SK-N-SH treated with all-trans-retinoic acid at 6 μM for 48 hours (cell line): ENCODE measurements around the gene FAM124A.

Experiments
- ATAC-seq: fragments of 200-7000 bp; cut with Tn5 transposase; 3 replicates; pipeline ENCODE4 v1.9.1; 2020; ENCODE audit warnings: mild to moderate bottlenecking, moderate library complexity
- ARNTL ChIP-seq: fragments of 450-650 bp; formaldehyde crosslinking; IDR thresholded peaks from 2 replicates; pipeline ENCODE4 v1.5.0; 2020; ENCODE audit warnings: low read depth, mild to moderate bottlenecking, moderate library complexity, borderline replicate concordance
- CREB5 ChIP-seq: fragments of 250-450 bp; sonication (Bioruptor Pico); IDR thresholded peaks from 2 replicates; pipeline ENCODE4 v1.5.1; 2020; ENCODE audit warnings: low read depth, mild to moderate bottlenecking, moderate library complexity
- CSDC2 ChIP-seq: fragments of 250-450 bp; sonication (Bioruptor Pico); IDR thresholded peaks from 2 replicates; pipeline ENCODE4 v1.5.0; 2020; ENCODE audit warnings: mild to moderate bottlenecking, moderate library complexity
- GLIS3 ChIP-seq: fragments of 250-450 bp; sonication (Bioruptor Pico); IDR thresholded peaks from 2 replicates; pipeline ENCODE4 v1.5.0; 2020; ENCODE audit warnings: mild to moderate bottlenecking, moderate library complexity
- ISL1 ChIP-seq: fragments of 250-450 bp; sonication (Bioruptor Pico); IDR thresholded peaks from 2 replicates; pipeline ENCODE4 v2.1.2; 2022; ENCODE audit warnings: mild to moderate bottlenecking, moderate library complexity
- OSR1 ChIP-seq: fragments of 250-450 bp; sonication (Bioruptor Pico); IDR thresholded peaks from 2 replicates; pipeline ENCODE4 v1.8.0; 2022; ENCODE audit warnings: moderate library complexity, mild to moderate bottlenecking, inconsistent platforms
- PPARA ChIP-seq: fragments of 250-450 bp; sonication (Bioruptor Pico); IDR thresholded peaks from 2 replicates; pipeline ENCODE4 v1.5.0; 2020; ENCODE audit warnings: mild to moderate bottlenecking, borderline replicate concordance
- RARB ChIP-seq: fragments of 250-450 bp; sonication (Bioruptor Pico); IDR thresholded peaks from 2 replicates; pipeline ENCODE4 v1.8.0; 2021; ENCODE audit warnings: mild to moderate bottlenecking, moderate library complexity
- SNAI2 ChIP-seq: fragments of 250-450 bp; sonication (Bioruptor Pico); IDR thresholded peaks from 2 replicates; pipeline ENCODE4 v1.5.0; 2020; ENCODE audit warnings: mild to moderate bottlenecking, moderate library complexity
- TCF4 ChIP-seq: fragments of 250-450 bp; sonication (Bioruptor Pico); IDR thresholded peaks from 2 replicates; pipeline ENCODE4 v1.8.0; 2021; ENCODE audit warnings: mild to moderate bottlenecking, moderate library complexity, borderline replicate concordance
- TOX ChIP-seq: fragments of 250-450 bp; sonication (Bioruptor Pico); IDR thresholded peaks from 2 replicates; pipeline ENCODE4 v1.8.0; 2021; ENCODE audit warnings: mild to moderate bottlenecking, moderate library complexity, borderline replicate concordance
- TSHZ2 ChIP-seq: fragments of 250-450 bp; sonication (Bioruptor Pico); IDR thresholded peaks from 2 replicates; pipeline ENCODE4 v1.5.0; 2020; ENCODE audit warnings: mild to moderate bottlenecking, moderate library complexity
- ZC3H10 ChIP-seq: fragments of 250-450 bp; sonication (Bioruptor Pico); IDR thresholded peaks from 2 replicates; pipeline ENCODE4 v1.5.1; 2021; ENCODE audit warnings: mild to moderate bottlenecking, moderate library complexity
- ZFP3 ChIP-seq: fragments of 250-450 bp; sonication (Bioruptor Pico); IDR thresholded peaks from 2 replicates; pipeline ENCODE4 v1.5.0; 2020; ENCODE audit warnings: mild to moderate bottlenecking, moderate library complexity
- ZFP30 ChIP-seq: fragments of 450-650 bp; formaldehyde crosslinking; IDR thresholded peaks from 2 replicates; pipeline ENCODE4 v1.5.0; 2022; ENCODE audit warnings: mild to moderate bottlenecking, moderate library complexity
- ZNF565 ChIP-seq: fragments of 450-650 bp; formaldehyde crosslinking; conservative IDR thresholded peaks from 2 replicates; pipeline ENCODE4 v1.5.0; 2020; ENCODE audit warnings: low read depth, mild to moderate bottlenecking, moderate library complexity
- ZNF70 ChIP-seq: fragments of 450-650 bp; formaldehyde crosslinking; IDR thresholded peaks from 2 replicates; pipeline ENCODE4 v1.5.0; 2020; ENCODE audit warnings: mild to moderate bottlenecking, moderate library complexity
- TF ChIP-seq, protein P1 (sequence below): fragments of 250-450 bp; sonication (Bioruptor Pico); IDR thresholded peaks from 2 replicates; pipeline ENCODE4 v1.5.1; 2021; ENCODE audit warnings: mild to moderate bottlenecking, moderate library complexity
- TF ChIP-seq, protein P2 (sequence below): fragments of 250-450 bp; sonication (Bioruptor Pico); IDR thresholded peaks from 2 replicates; pipeline ENCODE4 v1.8.0; 2021; ENCODE audit warnings: low read depth, mild to moderate bottlenecking, moderate library complexity, borderline replicate concordance

FAM124A gene

GRCh38 chr13:51252954-51253532, 30.8 kb downstream of the FAM124A start:
- peak; percentile 39 for TF ChIP-seq ISL1
- TF ChIP-seq, protein P1, sequence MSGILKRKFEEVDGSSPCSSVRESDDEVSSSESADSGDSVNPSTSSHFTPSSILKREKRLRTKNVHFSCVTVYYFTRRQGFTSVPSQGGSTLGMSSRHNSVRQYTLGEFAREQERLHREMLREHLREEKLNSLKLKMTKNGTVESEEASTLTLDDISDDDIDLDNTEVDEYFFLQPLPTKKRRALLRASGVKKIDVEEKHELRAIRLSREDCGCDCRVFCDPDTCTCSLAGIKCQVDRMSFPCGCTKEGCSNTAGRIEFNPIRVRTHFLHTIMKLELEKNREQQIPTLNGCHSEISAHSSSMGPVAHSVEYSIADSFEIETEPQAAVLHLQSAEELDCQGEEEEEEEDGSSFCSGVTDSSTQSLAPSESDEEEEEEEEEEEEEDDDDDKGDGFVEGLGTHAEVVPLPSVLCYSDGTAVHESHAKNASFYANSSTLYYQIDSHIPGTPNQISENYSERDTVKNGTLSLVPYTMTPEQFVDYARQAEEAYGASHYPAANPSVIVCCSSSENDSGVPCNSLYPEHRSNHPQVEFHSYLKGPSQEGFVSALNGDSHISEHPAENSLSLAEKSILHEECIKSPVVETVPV (CRISPR knock-in tag) = no peak
- TF ChIP-seq, all 23 proteins: peak for 1
- ATAC-seq = no peak

DNA sequence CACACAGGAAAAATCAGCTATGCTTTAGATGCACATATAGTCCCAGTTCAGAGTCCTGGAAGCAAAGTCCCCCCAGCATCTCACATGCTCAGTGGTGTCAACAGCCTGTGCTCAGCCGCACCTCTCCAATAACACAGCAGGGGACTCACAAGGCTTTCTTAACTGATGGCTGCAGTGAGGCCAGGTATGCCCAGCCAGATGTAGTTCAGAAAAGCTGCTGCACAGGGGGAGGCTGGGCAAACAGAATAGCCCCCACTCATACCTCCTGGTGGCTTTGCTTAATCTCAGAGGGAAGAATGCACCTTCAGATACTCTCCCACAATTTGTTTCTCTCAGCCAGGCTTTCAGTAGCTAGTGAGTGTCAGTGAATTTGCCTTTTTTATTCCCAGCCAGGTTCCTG, 33.4 kb downstream of the FAM124A start:
- TF ChIP-seq GLIS3 (CRISPR knock-in tag) = no peak
- no peak for TF ChIP-seq SNAI2 (CRISPR knock-in tag)
- TF ChIP-seq ZFP3 (CRISPR knock-in tag) = no peak
- TF ChIP-seq OSR1 (CRISPR knock-in tag) = no peak
- no peak for ATAC-seq

DNA sequence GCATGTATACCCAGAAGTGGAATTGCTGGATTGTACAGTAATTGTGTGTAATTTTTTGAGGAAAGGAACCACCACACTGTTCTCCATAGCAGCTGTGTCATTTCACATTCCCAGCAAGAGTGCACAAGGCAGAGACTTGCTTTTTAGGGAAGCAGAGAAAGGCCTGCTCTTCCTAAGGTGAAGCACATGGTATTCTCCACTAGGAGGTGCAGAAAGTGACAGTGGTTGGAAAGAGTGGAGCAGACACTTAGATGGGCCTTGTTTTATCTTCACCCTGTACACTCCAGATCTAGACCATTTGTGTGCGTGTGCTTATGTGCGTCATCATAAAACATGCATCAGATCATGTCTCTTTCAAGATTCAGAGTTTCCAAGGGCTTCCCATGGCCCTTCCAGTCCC, 35.0 kb downstream of the FAM124A start:
- ATAC-seq = no peak
- no peak for TF ChIP-seq TSHZ2

- ATAC-seq = no peak
- TF ChIP-seq TOX (CRISPR knock-in tag) (no peak), TCF4 (CRISPR knock-in tag) (no peak), ARNTL (no peak), ZC3H10 (CRISPR knock-in tag) (no peak), ZNF70 (no peak), ZFP30 (CRISPR knock-in tag) (no peak), CSDC2 (CRISPR knock-in tag) (no peak), OSR1 (CRISPR knock-in tag) (no peak), RARB (no peak)
- TF ChIP-seq, protein P2, sequence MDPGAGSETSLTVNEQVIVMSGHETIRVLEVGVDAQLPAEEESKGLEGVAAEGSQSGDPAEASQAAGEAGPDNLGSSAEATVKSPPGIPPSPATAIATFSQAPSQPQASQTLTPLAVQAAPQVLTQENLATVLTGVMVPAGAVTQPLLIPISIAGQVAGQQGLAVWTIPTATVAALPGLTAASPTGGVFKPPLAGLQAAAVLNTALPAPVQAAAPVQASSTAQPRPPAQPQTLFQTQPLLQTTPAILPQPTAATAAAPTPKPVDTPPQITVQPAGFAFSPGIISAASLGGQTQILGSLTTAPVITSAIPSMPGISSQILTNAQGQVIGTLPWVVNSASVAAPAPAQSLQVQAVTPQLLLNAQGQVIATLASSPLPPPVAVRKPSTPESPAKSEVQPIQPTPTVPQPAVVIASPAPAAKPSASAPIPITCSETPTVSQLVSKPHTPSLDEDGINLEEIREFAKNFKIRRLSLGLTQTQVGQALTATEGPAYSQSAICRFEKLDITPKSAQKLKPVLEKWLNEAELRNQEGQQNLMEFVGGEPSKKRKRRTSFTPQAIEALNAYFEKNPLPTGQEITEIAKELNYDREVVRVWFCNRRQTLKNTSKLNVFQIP (CRISPR knock-in tag) = no peak
These were observed 36.7 kb downstream of the FAM124A start for GRCh38 chr13:51258612-51259548.

DNA sequence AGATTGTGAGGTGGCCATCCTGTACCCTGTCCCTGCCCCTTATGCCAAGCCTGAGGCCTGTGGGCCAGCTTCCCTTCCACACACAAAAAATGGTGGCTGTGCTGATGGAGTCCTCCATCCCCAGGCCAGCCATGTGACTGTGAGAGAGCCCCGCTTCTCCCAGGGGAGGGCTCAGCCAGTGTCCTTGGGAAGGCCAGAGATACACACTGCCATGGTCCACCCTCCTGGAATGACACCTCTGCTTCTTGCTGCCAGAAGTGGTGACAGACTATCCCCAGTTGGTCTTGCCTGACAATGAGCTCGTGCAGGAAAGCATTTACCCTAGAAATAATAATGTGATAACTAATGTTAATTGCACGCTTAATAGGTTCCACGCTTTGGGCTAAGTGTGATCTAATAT, 38.0 kb downstream of the FAM124A start:
- ATAC-seq = no peak
- TF ChIP-seq OSR1 (CRISPR knock-in tag) (no peak), GLIS3 (CRISPR knock-in tag) (no peak), CREB5 (CRISPR knock-in tag) (no peak), PPARA (CRISPR knock-in tag) (no peak), TSHZ2 (no peak), TCF4 (CRISPR knock-in tag) (no peak), ZNF70 (no peak), ZNF565 (CRISPR knock-in tag) (no peak)
- TF ChIP-seq, protein P2 (CRISPR knock-in tag) = no peak
